ENCODE data around the gene STEAP3. TPM values are rescaled to one million over a fixed set of nuclear protein-coding genes. Genes with fewer than 3 reads are reported as not detected.

STEAP3 gene
- total RNA-seq = 12.7 and 17.4 TPM in 2 replicates
- 8.6 and 10.6 TPM in 2 replicates for polyA plus RNA-seq
- 6.8 and 7.0 TPM in 2 replicates for polyA plus RNA-seq (2011; cell fraction: cytosol; rRNA removed)
- polyA plus RNA-seq (2011; cell fraction: nucleus; rRNA removed) = 7.4 and 7.9 TPM in 2 replicates
- 21.2 and 25.6 TPM in 2 replicates for polyA plus RNA-seq (2012)
- 7.0 and 8.4 TPM in 2 replicates for polyA minus RNA-seq
- polyA minus RNA-seq (2011; cell fraction: cytosol; rRNA and poly(A)+ RNA removed) = 9.5 TPM
- polyA minus RNA-seq (2011; cell fraction: nucleus; rRNA and poly(A)+ RNA removed) = 4.7 and 5.1 TPM in 2 replicates
- Bru-seq, nascent RNA = percentile 50 among the genes with signal in this experiment
- BruChase-seq, experiment 1, labeled RNA remaining after a 6-hour chase = percentile 51 among the genes with signal in this experiment
- BruChase-seq, experiment 2, labeled RNA remaining after a 2-hour chase = percentile 45 among the genes with signal in this experiment
- long read RNA-seq, transcript STEAP3-202 (5 exons, 1,871 nt) = major isoform, 18 of 29 reads
- long read RNA-seq, partial matches to known transcripts = 4 of 29 reads
- long read RNA-seq, other reads (novel, unspliced or antisense) = 7 of 29 reads

GRCh38 chr2:119223521-119224390 is at the start of gene STEAP3:
TSS of gene STEAP3 (plus strand) at chr2:119223834. CDS start at chr2:119231013, 7,179 bp downstream.
- peak; percentile 41 for DNase-seq (ENCODE audit: low read depth, low spot score)
- intact Hi-C loops (cut with micrococcal nuclease) (loop anchor here (2.0 kb wide), 2 partner anchors 29 to 143 kb away; partner anchors contain the start of genes C2orf76 and DBI), dilution Hi-C loops (cut with MboI; ENCODE audit: extremely low pct_ligation_motif_present, low sequenced_read_pairs) (no loop called here)

More at GRCh38 chr2:119223521-119224390, at the start of gene STEAP3:
- Histone ChIP-seq H3K4me2 (ENCODE audit: insufficient read depth, low read length) (peak within 1 kb of the TSS; percentile 82), H3K27ac (ENCODE audit: insufficient read depth, low read depth, low read length) (no peak within 1 kb of the TSS), H3K9me1 (replicated peaks; ENCODE audit: control insufficient read depth, extremely low read depth, insufficient read depth, low read length) (no peaks in the 10 kb centered on the region), H3K79me2 (ENCODE audit: control insufficient read depth, insufficient read depth, low read length) (peaks cover 11% of the 10 kb centered on the region), H4K20me1 (replicated peaks; ENCODE audit: control insufficient read depth, extremely low read depth, insufficient read depth, low read length) (no peaks in the 10 kb centered on the region), H3K4me1 (ENCODE audit: control insufficient read depth, extremely low read depth, insufficient read depth, low read length) (peaks cover 8% of the 10 kb centered on the region), H2AFZ (ENCODE audit: low read depth, low read length) (peak within 1 kb of the TSS; percentile 93), H3K27me3 (ENCODE audit: control insufficient read depth in 2 of 2, insufficient read depth in 2 of 2, low read length in 2 of 2) (no peaks in the 10 kb centered on the region), H3K36me3 (ENCODE audit: control insufficient read depth in 2 of 2, extremely low read depth in 1 of 2, insufficient read depth in 2 of 2, low read length in 2 of 2) (no peaks in the 10 kb centered on the region), H3K4me3 (replicated peaks in 1 of 3; ENCODE audit: insufficient read depth in 1 of 3, low read depth in 1 of 3, low read length in 3 of 3) (peak within 1 kb of the TSS; percentile 49 to 85 (median 63)), H3K9me3 (replicated peaks; ENCODE audit: control insufficient read depth, insufficient read depth, low read length) (no peaks in the 10 kb centered on the region), H3K9ac (replicated peaks; ENCODE audit: extremely low read depth, insufficient read depth, low read length) (peak within 1 kb of the TSS; percentile 68)
- BruUV-seq (replicated peaks) = no TSS peak
- no peak for TF ChIP-seq EZH2 (IDR thresholded peaks at IDR 0.05; ENCODE audit: borderline replicate concordance, low read depth, low read length, severe bottlenecking)
- TF ChIP-seq POLR2AphosphoS5 (IDR thresholded peaks at IDR 0.05; ENCODE audit: insufficient read depth, low read depth, low read length) = peak; percentile 77
- no peak for TF ChIP-seq CTCF (IDR thresholded peaks at IDR 0.05; ENCODE audit: extremely low read depth in 1 of 2, insufficient read depth in 1 of 2, low read depth in 1 of 2, low read length in 2 of 2)
- TF ChIP-seq POLR2A (IDR thresholded peaks at IDR 0.05; ENCODE audit: low read depth, low read length) = peak; percentile 37
- no peak for TF ChIP-seq GATA2 (IDR thresholded peaks at IDR 0.05; ENCODE audit: insufficient read depth, insufficient read length, low read depth, low read length)
- no peak for TF ChIP-seq FOS (IDR thresholded peaks at IDR 0.05; ENCODE audit: borderline replicate concordance, insufficient read depth, low read length)
- TF ChIP-seq MYC (IDR thresholded peaks at IDR 0.05; ENCODE audit: low read depth, low read length) = no peak
- no peak for TF ChIP-seq JUN (IDR thresholded peaks at IDR 0.05; ENCODE audit: borderline replicate concordance, insufficient read depth, insufficient read length, low read depth)
- TF ChIP-seq, protein P1, sequence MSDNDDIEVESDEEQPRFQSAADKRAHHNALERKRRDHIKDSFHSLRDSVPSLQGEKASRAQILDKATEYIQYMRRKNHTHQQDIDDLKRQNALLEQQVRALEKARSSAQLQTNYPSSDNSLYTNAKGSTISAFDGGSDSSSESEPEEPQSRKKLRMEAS (IDR thresholded peaks at IDR 0.05; ENCODE audit: insufficient read depth, insufficient read length) = no peak
- CTCF ChIA-PET = interaction anchor here (0.6 to 1.4 kb wide), 3 partner anchors 10 to 32 kb away, joined by 3 to 5 read pairs (median 4); no protein-coding TSS in a partner anchor
- FAIRE-seq = peak; percentile 83
- POLR2A ChIA-PET = no interaction called here
